HG03280 (cell line): ENCODE data around the gene FKBP1A.

Experiments used
- ATAC-seq: cut with Tn5 transposase; IDR thresholded peaks from one replicate; pipeline ENCODE4 v1.9.1; 2021; ENCODE audit warnings: mild to moderate bottlenecking, moderate library complexity; ENCODE audit not compliant: unreplicated experiment

FKBP1A gene

DNA sequence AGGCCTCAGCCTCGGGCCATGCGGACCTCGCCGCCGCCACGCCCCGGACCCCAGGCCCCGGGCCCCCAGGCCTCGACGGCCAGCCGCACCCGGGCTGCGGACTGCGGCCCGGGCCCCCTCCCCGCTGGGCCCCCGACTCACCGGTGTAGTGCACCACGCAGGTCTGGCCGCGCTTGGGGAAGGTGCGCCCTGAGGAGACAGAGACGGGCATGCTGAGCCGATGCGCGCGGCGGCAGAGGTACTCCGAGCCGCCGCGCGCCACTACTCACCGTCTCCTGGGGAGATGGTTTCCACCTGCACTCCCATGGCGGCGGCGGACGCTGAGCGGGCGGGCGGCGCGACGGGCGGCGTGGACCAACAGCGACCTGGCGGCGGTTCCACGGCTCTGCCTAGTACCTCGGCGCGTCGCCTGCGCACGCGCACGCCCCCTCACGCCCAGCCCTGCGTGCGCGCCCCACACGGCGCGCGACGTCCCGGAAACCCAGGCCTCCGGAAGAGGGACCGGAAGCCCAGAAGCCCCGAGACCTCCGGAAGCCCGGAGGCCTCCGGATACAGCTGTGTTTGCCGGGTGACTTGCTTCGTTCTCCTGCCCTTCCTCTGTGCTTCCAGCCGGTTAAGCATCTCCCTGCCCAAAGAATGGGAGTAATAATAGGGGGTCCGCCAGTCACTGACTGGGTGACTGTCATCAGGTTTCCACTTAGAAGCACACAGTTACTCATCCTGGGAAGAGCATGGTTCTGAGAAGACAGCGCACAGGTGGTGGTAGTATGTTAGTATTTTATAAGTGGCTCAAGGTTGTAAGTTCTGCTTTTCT lies at the start of gene FKBP1A:
FKBP1A (minus strand) TSS at position 362 of the 814 bp plus-strand sequence; CDS start at position 306, 56 bp downstream.
- ATAC-seq = peak; percentile 87

DNA sequence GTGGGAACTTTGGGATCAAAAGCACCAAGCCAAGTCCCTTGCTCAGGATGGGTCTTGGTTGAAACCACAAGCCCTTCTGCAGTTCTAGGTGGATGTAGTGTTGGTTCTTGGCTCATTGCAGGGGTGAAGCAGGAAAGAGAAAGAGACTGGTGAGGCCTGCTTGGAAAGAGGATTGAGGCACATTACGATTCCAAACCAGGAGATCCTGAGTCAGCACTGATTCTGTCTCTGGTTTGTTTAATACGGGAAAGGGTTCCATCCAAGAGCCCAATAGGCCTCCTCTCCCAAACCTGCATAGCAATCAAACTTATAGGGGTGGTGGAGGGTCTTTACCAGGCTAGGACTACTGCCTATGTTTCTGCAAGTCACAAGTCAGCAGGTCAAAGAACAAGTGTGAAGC lies 49.5 kb upstream of the FKBP1A start:
- no peak for ATAC-seq

- ATAC-seq = no peak
Observed at GRCh38 chr20:1441133-1441532, 48.3 kb upstream of the FKBP1A start.

DNA sequence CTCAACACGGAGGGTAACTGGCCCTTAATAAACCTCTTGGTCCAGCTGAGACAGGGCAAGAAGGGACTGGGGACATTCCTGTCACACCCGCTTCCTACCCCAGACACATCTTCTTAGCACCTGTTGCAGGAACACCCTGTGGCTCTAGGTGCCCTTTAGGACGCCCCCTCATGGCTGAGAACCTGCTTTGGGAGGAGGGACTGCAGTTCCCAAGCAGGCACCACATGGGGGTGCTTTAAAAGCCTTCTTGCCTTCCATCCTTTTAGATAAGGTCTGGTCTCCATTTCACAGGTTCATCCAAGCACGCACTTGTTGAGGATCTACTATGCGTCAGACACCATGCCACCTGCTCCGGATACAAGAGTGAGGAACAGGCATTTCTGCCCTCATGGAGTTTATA lies 47.2 kb upstream of the FKBP1A start:
- ATAC-seq = no peak

DNA sequence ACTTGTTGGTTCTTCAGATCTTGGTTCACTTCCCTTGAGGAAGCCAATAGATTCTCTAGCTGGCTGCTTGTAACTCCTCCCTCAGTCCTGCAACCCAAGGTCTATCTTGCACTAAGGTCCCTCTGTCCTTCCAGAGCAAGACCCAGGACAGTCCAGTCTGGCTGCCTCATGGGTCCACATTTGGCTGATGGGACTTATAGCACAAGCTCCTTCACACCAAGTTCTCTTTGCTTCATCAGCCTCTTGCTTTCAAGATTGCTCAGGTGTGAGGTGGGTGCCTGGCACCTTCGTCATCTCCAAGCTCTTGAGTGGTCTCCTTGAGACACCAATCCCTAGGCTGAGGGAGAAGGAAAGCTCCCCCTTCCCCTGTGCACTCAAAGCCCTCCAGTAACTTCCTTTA lies 45.5 kb upstream of the FKBP1A start:
- ATAC-seq = no peak

DNA sequence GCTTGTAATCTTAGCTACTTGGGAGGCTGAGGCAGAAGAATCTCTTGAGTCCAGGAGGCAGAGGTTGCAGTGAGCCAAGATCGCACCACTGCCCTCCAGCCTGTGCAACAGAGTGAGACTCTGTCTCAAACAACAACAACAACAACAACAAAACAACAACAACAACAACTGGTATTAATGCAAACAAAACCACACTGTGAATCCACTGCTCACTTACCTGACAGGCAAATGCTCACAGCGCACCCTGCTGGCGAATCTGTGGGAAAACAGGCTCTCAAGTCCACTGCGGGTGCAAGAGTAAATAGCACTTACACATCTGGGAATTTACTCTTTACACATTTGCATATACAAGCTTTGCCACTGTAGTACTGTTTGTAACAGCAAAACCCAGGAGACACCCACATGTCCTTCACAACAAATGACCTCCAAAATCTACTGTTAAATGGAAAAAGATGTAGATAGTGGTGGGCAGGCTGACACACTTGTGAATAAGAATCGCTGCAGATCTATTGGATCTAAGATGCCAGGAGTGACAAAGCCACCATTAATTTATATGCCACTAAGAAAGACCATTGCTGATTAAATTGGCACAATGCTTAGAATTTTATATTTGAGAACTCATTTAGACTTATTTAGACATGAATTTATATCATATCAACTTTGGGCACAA lies 44.5 kb upstream of the FKBP1A start:
- no peak for ATAC-seq

DNA sequence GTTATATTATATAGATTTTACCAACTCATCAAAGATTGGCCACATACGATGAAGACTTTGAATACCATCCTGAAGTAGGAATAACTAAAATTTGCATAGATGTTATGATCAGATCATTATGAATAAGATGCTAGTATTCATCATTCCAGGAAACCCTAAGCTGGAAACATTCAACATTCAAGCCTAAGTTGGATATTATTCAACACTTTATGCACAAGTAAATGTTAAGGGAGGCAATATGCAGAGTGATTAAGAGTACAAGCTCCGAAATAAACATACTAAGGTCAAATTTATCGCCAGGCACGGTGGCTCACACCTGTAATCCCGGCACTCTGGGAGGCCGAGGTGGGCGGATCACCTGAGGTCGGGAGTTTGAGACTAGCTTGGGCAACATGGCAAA lies 43.4 kb upstream of the FKBP1A start:
- no peak for ATAC-seq

DNA sequence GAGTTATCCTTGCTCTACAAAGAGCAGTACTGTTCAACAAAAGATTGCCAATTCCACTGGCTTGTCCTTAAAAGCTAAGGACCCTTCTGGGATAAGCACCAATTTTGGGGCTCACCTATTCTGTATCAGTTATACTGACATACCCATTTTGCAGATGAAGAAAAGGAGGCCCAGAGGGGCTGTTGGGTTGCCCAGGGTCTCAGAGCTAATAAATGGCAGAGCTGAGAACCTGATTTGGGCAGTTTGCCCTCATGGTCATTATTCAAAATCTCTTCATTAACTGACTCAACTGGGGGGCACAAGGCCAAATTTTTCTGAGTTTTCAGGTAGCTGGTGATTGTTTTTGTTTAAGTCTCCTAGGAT lies 42.5 kb upstream of the FKBP1A start:
- no peak for ATAC-seq

- ATAC-seq = peak; percentile 82
Observed at GRCh38 chr20:1434571-1435336, 41.9 kb upstream of the FKBP1A start.

DNA sequence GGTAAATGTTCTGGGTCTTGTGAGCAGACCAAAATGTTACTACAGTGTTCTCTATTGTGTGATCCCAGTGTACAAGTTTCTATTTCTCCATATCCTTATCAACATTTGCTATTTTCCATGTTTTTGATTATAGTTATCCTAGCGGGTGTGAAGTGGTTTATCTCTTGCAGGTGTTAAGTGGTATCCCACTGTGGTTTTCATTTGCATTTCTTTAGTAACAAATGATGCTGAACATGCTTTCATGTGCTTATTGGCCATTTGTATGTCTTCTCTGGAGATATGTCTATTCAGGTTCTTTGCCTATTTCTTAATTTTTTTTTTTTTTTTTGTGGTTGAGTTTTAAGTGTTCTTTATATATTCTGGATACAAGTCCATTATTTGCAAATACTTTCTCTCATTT lies 38.3 kb upstream of the FKBP1A start:
- ATAC-seq = no peak

DNA sequence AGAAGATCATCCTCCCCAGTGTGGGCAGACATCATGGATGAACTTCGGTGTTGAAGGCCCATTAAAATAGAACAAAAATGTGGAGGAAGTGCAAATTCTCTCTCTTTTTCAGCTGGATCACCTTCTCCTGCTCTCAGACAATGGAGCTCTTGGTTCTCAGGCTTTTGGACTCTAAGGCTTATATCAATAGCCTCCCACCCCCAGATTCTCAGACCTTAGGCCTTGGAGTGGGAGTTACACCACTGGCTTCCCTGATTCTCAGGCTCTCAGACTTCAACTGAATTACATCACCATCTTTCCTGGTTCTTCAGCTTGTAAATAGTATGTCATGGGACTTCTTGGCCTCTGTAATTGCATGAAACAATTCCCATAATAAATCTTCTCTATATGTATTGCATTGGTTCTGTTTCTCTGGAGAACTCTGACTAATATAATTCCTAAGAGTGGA lies 37.2 kb upstream of the FKBP1A start:
- no peak for ATAC-seq

- ATAC-seq = no peak
Observed at GRCh38 chr20:1429143-1429728, 36.4 kb upstream of the FKBP1A start.

DNA sequence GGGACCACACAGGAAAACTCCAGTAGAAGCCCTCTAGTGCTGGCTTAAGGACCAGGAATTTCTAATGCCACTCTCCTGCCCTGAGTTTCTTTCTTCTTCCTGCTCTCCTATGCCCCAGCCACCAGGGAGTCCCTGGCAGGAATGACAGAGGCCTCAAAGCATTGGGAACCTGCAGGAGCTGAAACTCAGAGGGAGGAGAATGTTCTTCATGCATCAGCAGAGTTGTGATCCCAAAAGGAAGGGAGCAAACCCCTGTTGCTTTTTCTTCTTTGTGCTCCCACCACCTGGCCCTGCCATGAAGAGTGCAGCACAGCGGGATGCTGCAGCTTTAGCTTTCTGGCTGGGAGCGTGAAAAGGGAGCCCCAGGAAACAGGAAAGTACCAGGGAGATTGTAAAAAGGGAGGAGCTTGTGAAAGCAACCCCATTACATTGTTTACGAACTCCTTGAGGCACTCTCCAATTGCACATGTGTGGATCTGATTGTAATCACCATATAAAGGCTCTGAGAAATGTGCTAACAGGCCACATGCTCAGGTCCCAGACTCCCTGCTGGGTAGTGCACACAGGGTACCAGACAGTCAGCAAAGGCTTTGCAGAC lies 34.7 kb upstream of the FKBP1A start:
- ATAC-seq = no peak

DNA sequence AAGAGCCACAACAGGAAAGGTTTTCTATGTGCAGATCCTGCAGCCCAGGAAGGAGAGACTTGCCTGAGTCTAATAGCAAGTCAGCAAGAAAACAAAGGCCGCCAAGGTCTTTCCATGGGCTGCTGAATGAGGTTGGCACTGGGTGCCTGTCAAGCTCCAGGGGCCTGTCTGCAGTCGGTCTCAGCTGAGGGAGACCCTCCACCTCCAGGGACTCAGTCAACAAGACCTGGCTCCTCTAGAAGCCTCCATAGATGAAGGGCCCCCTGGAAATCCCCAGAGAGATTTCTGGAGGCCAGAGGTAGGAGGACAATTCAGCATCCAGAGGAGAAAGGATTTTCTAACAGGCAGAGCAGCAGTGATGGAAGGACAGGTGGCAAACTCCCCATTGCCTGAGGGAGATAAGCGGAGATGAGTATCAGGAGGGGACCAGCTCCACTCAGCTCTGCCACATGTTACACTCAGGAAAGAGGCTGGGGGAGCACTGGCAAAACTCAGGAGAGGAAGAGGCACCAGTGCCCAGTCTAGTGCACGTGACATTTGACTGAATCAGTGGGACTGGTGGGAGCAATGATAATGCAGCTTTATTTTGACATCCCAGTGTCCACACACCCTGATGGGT lies 33.5 kb upstream of the FKBP1A start:
- ATAC-seq = no peak

DNA sequence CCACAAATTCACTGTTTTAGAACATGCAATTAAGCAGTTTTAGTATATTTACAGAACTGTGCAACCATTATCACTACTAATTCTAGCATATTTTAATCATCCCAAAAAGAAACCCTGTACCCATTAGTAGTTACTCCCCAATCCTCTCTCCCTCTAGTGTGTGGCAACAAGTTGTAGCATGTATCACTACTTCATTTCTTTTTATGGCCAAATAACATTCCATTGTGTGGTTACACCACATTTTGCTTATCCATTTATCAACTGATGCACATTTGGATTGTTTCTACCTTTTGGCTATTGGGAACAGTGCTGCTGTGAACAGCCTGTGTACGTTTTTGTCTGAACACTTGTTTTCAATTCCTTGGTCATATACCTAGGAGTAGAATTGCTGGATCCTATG lies 31.5 kb upstream of the FKBP1A start:
- no peak for ATAC-seq

DNA sequence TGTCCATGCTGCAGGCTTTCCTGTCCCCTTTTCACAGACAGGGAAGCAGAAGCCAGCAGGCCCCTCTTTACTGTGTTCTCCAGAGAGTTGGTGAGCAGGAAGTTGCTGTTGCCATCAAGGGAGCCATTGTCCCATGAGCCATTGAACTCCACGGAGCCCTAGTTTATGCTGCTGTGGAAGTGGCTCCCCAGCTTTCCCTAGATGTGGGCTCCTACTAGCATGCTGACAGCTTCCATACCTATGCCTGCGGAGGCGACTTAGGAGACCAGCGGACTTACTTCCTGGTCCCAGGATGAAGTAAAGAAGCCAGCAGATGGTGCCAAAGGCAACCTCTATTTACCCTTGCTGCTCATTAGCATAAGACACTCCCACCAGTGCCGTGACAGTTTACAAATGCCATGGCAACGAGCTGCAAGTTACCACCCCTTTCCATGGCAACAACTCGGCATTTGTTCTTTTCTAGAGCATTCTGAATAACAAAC lies 30.8 kb upstream of the FKBP1A start:
- ATAC-seq = no peak

GRCh38 chr20:1423206-1423605 lies 30.4 kb upstream of the FKBP1A start:
- ATAC-seq = no peak

DNA sequence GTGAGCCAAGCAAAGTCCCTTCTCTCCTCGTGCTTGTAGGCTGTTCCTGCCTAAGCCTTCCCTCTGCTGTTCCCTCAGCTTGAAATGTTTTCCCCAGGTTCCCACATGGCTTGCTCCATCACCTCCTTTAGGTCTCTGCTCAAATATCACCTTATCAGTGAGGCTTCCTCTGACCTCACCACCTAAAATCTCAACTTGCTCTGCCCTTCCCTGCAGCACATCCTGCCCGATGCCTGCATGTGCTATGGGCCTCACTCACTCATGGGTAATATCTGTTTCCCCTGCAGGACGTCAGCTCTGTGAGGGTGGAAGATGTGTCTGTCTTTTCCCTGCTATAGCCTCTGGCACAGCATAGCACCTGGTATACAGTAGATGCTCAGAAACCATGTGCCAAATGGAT lies 29.9 kb upstream of the FKBP1A start:
- no peak for ATAC-seq

DNA sequence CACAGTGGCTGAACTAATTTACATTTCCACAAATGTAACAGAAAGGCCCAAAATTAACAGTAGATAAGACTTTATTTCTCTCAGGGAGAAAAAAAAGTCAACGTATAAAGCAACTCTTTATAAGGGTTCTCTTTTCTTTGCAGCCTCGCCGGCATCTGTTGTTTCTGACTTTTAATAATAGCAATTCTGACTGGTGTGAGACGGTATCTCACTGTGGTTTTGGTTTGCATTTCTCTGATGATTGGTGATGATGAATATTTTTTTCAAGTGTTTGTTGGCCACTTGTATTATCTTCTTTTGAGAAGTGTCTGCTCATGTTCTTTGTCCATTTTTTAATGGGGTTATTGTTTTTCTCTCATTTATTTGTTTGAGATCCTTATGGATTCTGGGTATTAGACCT lies 27.2 kb upstream of the FKBP1A start:
- no peak for ATAC-seq

DNA sequence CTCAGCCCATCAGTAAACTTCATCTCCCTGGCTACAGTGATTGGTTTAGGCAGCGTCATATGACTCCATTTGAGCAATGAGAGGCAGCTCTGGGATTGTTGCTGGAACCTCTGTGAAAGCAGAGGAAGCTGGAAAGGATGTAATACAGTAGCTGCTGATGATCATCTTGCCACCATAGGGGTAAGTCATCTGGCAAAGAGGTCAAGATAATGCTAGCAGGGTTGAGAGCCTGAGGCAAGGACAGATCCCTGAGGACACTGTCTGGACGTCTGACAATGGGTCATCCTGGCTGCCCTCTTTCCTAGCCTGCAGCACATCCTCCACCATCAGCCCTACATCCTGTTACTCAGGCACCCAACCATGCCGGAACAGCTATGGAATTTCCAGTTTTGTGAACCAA lies 25.5 kb upstream of the FKBP1A start:
- no peak for ATAC-seq
